ENCODE measurements around the gene EFHC2.

The EFHC2 gene

DNA sequence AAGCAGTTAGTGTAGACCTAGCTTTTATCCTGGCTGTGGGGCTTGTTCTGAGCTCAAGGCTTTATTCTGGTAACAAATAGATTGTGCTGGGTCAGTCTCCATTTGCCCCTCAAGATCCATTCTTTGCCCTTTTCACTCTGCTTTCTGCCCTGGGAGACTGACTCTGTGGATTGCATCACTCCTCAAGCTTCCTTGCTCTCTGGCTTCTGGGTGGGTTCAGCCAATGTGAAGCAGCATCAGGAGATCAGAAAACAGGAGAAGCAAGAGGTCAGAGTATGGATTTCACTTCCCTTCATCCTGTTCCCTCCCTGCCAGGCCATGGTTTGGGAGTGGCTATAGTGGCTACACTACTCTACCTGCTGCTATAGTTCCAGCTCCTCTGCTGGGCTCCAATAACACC lies 186.2 kb downstream of the EFHC2 start:
- in situ Hi-C loops (cut with MboI; ENCODE audit: low sequenced_read_pairs) = no loop called here

DNA sequence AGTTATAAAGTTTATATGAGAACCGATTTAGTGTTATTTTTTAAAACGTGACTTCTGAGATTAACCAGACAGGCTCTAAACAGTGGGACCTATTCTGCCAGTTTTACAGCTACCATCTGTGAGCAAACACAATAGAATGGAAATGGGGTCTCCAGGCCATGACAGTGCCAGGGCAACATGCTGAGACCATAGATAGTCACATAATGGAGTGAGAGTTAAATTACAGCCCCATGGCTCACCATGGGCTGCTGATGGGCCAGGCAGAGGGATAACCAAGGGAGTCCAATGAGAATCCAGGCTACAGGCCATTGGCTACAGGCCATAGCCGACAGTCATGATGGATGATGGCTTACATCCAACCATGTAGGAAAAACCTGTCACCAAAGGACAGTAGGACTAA lies 186.7 kb downstream of the EFHC2 start:
- in situ Hi-C loops (cut with MboI; ENCODE audit: low sequenced_read_pairs) = no loop called here

DNA sequence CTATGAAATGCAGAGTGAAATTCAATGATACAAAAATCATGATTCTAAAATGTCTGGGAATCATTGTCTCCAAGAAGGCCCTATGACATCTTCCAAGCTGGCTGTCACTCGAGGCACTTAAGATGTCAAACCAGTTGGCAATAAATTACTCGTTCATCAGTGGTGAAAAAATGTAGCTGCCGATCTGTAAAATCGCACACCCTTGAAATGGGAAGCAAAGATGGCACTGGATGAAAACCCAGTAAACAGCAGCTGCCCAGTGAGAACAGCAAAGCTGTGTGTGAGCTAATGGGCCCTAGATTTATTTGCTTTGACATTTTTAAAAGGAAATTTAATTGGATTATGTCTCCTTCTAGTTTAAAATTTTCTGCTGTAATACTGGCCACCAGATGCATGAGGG lies 188.3 kb downstream of the EFHC2 start:
- in situ Hi-C loops (cut with MboI; ENCODE audit: low sequenced_read_pairs) = no loop called here

DNA sequence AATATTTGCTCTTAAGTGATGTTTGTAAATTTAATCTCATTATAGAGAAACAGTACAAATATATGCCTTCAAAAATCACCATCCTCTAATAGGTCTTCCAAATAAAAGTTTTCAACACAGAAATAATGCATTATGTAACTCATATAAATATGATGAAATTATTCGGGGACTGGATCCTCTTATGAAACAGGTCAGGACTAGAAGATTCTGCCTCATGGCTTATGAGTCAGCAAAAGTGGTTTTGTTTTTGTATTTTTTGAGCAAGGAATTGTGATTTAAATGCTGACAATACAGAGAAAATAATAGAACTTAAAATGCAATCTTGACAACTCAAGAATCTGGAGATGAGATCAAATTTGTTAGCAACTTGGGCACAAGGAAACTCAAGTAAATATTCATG lies 190.6 kb downstream of the EFHC2 start:
- in situ Hi-C loops (cut with MboI; ENCODE audit: low sequenced_read_pairs) = no loop called here

DNA sequence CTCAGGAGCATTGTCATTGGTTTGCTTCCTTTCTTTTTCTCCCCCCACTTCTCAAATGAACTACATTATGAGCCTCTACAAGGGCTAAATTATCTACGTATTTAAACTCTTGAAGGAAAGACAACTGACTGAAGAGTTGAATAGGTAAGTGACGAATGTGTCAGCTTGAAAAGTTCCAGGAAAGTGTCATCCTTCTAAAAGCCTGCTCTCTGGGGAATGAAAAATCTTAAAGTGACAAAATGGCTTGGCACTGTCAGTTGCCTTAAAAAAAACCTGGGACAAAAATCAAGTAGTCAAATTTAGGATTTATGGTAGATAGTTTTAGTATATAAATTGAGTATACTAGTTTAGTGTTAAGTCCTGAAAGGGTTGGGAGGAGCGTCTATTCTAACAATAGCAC lies 196.3 kb downstream of the EFHC2 start:
- in situ Hi-C loops (cut with MboI; ENCODE audit: low sequenced_read_pairs) = no loop called here

DNA sequence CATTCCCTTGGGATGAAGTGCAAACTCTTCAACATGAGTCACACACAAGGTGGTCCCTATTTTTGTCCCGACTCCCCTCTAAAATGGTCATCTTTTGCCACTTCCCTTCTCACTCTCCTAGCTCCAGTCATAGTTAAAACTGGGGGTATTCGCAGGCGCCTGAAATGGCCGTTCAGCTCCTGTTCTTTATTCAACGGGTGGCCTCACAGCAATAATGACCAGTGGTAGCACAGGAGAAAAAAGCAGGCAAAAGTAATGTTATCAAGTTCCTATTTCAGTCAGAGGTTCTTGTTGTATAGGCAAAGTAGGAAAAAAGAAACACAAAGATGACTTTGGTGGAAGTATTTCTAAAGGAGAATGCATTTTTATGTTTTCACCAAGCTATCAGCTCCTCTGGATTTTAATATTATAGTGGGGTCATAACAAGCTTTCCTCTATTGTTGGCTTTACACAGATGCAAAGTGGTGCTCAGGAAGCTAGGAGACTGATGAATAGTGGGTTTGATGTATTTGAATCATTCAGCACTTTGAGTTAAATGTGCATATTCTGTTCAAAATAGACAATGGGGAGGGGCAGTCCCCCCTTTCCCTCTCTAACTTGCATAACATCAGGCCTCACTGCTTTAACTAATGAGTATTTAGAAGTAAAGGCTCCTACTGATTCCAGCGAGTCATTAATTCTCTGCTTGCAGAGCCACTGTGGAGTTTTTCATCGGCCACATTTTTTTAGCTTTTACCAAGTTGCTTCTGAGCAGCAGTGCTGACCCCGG lies 199.1 kb downstream of the EFHC2 start:
- in situ Hi-C loops (cut with MboI; ENCODE audit: low sequenced_read_pairs) = no loop called here

DNA sequence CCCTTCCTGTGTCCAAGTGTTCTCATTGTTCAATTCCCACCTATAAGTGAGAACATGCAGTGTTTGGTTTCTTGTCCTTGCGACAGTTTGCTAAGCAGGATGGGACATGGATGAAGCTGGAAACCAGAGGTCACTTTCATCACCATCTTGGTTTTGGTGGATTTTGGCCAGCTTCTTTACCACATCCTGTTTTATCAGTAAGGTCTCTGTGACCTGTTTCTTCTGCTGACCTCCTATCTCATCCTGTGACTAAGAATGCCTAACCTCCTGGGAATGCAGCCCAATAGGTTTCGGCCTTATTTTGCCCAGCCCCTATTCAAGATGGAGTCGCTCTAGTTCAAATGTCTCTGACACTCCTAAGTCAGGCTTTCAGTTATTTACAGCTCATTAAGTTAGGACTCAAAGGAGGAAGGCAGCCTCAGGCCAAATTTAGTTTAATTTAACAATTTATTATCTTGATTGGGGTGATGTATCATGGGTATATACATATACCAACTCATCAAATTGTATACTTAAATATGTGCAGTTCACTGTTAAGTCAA lies 200.3 kb downstream of the EFHC2 start:
- in situ Hi-C loops (cut with MboI; ENCODE audit: low sequenced_read_pairs) = no loop called here

DNA sequence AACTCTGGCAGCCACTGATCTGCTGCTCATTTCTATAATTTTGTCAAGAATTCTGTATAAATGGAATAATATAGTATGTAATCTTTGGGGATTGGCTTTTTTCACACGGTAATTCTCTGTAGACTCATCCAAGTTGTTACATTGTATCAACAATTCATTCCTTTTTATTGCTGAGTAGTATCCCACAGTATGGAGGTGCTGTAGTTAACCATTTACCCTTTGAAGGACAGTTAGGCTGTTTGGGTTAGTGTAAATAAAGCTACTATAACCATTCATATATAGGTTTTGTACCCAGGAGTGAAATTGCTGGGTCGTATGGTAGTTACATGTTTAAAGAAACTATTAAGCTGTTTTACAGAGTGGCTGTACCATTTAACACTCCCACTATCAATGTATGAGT lies 213.3 kb downstream of the EFHC2 start:
- in situ Hi-C loops (cut with MboI; ENCODE audit: low sequenced_read_pairs) = no loop called here

DNA sequence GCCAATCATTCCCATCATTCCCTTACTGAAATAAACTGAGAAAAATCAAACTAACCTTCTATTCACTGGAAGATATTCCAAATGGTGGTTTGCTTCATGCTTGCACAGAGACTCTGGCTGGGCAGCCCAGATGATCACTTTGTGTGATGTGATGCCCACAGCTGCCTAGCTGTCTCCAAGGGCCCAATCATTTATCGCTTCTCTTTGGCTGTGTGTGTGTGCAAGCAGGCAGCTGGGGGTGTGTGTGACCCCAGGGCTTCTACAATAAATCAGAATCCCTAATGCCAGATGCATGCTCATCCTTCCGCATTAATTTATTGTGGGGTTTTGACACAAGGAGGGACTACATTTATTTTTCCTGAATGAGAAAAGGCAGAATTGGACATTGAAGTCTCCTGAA lies 230.1 kb downstream of the EFHC2 start:
- in situ Hi-C loops (cut with MboI; ENCODE audit: low sequenced_read_pairs) = no loop called here

DNA sequence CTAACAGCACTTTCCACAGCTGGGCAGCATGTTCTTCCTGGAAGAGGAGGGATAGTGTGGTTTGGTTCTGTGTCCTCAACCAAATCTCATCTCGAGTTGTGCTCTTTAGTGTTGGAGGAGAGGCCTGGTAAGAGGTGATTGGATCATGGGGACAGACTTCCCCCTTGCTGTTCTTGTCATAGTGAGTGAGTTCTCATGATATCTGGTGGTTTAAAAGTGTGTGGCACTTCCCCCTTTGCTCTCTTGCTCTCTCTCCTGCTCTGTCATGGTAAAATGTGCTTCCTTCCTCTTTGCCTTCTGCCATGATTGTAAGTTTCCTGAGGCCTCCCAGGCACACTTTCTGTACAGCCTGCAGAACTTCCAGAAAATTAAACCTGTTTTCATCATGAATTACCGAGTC lies 236.6 kb downstream of the EFHC2 start:
- in situ Hi-C loops (cut with MboI; ENCODE audit: low sequenced_read_pairs) = no loop called here

DNA sequence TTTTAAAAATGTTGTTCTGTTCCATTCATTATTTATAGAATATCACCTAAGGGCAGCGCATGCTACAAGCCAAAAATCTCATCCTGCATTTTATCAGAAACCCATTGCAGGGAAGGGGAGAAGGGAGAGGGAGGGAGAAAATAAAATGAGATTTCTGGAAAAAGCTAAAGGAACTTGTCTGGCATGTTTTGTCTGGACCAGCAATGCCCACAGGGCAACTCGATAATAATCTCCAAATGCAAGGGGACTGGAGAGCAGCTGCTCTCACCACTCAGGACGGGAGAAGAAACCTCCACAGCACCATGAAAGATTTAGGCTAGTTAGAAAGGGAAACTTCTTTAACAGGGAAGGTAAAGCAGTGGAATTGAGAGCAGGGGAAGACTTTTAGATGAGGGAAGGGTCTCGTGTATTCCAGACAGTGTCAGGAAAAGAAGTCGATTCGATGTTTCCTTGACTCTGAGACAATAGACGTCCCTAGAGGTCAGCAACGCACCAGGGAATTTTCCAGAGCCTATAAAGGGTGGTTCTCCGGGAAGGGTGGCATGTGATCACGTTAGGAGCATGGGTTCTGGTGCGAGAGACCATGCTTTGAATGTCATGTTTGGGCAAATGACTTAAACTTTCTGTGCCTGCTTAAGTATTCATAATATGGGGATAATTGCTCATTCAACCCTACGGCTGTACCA lies 238.1 kb downstream of the EFHC2 start:
- in situ Hi-C loops (cut with MboI; ENCODE audit: low sequenced_read_pairs) = no loop called here

DNA sequence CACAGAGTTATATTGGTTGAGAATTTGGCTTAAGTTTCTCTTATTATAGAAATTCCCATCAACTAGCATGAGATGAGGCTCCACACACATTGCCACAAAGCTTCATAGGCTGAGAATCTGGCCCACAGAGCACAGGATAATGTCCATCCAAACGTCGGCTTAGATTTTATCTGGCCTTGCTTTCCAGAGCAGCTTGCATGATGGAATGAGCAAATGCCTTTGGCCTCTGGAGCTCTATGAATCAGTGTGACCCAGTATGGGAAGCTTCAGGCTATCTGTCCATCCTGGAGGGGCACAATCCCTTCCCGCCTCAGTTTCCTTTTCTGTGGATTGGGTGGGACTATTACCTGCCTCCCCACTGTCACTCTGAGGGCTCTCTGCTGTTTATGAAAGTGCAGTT lies 238.8 kb downstream of the EFHC2 start:
- in situ Hi-C loops (cut with MboI; ENCODE audit: low sequenced_read_pairs) = no loop called here

DNA sequence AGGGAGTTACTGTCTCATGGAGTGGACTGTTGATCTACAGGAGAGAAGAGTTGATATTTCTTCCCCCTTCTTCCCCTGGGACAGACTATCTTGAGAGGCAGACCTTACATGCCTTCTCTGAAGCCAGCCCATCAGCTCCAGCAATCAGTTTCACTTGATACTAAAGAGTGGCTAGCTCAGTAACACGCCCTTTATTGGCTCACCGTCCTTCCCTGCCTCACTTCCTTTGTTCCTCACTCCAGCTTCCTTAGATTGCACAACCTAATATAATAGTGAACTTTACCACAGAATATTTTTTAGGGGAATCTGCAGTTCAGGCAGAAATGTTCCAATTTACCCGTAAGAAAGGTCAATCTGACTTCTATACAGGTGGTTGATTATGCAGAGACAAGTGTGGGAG lies 242.2 kb downstream of the EFHC2 start:
- in situ Hi-C loops (cut with MboI; ENCODE audit: low sequenced_read_pairs) = no loop called here

DNA sequence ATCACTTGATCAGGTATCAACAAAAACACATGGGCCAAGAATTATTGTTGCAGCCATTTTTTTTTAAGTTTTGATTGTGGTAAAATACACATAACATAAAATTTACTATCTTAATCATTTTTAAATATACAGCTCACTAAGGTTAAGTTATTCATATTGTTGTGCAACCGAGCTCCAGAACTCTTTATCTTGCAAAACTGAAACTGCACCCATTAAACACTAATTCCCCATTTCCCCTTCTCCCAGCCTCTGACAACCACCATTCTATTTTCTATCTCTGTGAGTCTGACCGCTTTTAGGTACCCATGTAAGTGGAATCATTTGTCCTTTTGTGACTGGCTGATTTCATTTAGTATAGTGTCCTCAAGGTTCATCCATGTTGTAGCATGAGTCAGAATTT lies 244.1 kb downstream of the EFHC2 start:
- in situ Hi-C loops (cut with MboI; ENCODE audit: low sequenced_read_pairs) = no loop called here

Data from hTERT RPE-1 (cell line).